Measurements from ENCODE around the gene RNF223.
"Not testable (repeated sequence)": the region's sequence is repeated elsewhere in the genome, so short reads cannot be mapped to it uniquely, and the experiment has no call there.

RNF223 gene

GRCh38 chr1:1058088-1058905 is 15.8 kb downstream of the RNF223 start:
- no peak for DNase-seq (ENCODE audit: low read depth)
- H3K4me3 ChIP-seq (ENCODE audit: low read length): no peak overlapping the region
- TF ChIP-seq, protein P1, sequence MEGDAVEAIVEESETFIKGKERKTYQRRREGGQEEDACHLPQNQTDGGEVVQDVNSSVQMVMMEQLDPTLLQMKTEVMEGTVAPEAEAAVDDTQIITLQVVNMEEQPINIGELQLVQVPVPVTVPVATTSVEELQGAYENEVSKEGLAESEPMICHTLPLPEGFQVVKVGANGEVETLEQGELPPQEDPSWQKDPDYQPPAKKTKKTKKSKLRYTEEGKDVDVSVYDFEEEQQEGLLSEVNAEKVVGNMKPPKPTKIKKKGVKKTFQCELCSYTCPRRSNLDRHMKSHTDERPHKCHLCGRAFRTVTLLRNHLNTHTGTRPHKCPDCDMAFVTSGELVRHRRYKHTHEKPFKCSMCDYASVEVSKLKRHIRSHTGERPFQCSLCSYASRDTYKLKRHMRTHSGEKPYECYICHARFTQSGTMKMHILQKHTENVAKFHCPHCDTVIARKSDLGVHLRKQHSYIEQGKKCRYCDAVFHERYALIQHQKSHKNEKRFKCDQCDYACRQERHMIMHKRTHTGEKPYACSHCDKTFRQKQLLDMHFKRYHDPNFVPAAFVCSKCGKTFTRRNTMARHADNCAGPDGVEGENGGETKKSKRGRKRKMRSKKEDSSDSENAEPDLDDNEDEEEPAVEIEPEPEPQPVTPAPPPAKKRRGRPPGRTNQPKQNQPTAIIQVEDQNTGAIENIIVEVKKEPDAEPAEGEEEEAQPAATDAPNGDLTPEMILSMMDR (conservative IDR thresholded peaks at IDR 0.05; ENCODE audit: low read length): no peak

DNA sequence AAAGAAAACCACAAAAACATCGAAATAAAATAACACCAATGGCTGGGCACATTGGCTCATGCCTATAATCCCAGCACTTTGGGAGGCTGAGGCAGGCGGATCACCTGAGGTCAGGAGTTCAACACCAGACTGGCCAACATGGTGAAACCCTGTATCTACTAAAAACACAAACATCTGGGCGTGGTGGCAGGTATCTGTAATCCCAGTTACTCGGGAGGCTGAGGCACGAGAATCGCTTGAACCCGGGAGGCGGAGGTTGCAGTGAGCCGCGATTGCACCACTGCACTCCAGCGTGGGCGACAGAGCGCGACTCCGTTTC is 16.4 kb downstream of the RNF223 start:
- not testable (repeated sequence) for DNase-seq (ENCODE audit: low read depth); H3K4me3 ChIP-seq (ENCODE audit: low read length)

GRCh38 chr1:1055841-1056736 is 18.0 kb downstream of the RNF223 start:
- TF ChIP-seq, protein P1 (conservative IDR thresholded peaks at IDR 0.05; ENCODE audit: low read length): no peak
- DNase-seq (ENCODE audit: low read depth): no peak

GRCh38 chr1:1054971-1055370 is 19.1 kb downstream of the RNF223 start:
- TF ChIP-seq, protein P1 (conservative IDR thresholded peaks at IDR 0.05; ENCODE audit: low read length): no peak
- no peak overlapping the region for H3K4me3 ChIP-seq (ENCODE audit: low read length)
- DNase-seq (ENCODE audit: low read depth): no peak

More at GRCh38 chr1:1055841-1056736, 18.0 kb downstream of the RNF223 start:
- H3K4me3 ChIP-seq (ENCODE audit: low read length): no peak overlapping the region

GRCh38 chr1:1054099-1054700 is 19.9 kb downstream of the RNF223 start:
- TF ChIP-seq, protein P1 (conservative IDR thresholded peaks at IDR 0.05; ENCODE audit: low read length): no peak
- H3K4me3 ChIP-seq (ENCODE audit: low read length): no peak overlapping the region
- DNase-seq (ENCODE audit: low read depth): no peak

GRCh38 chr1:1053682-1054081 is 20.4 kb downstream of the RNF223 start:
- DNase-seq (ENCODE audit: low read depth): no peak
- TF ChIP-seq, protein P1 (conservative IDR thresholded peaks at IDR 0.05; ENCODE audit: low read length): no peak
- no peak overlapping the region for H3K4me3 ChIP-seq (ENCODE audit: low read length)

DNA sequence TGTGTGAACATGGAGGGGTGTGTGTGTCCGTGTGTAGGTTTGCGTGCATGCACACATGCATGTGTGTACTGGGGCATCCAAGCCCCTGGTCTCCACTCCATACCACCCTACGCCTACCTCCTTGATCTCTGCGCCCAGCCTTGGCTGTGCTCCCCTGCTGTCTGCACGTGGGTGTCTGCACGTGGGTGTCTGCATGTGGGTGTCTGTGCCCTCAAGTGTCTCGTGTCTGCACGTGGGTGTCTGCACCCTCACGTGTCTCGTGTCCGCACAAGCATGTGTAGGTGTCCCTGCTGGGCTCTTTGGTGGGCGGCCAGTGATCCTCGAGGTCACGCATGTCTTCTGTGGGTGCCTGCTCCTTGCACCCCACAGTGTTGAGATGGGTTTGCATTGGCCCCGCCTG is 21.1 kb downstream of the RNF223 start:
- no peak for DNase-seq (ENCODE audit: low read depth)
- H3K4me3 ChIP-seq (ENCODE audit: low read length): no peak overlapping the region
- TF ChIP-seq, protein P1 (conservative IDR thresholded peaks at IDR 0.05; ENCODE audit: low read length): no peak
